GM12865 (cell line): ENCODE measurements around the gene ALKBH4.
"Not testable (repeated sequence)": the region's sequence is repeated elsewhere in the genome, so short reads cannot be mapped to it uniquely, and the experiment has no call there.

Experiments
- DNase-seq: peaks from one replicate; pipeline ENCODE4 v3.0.0; 2010; ENCODE audit warnings: low read depth
- H3K4me3 ChIP-seq: 2 replicates; pipeline ENCODE4 v1.5.1; 2011; ENCODE audit warnings: mild to moderate bottlenecking, low read depth, low read length, control low read depth
- CTCF ChIP-seq: IDR thresholded peaks from 2 replicates; pipeline ENCODE4 v1.5.1; 2011; ENCODE audit warnings: low read length, control low read depth, low read depth, inconsistent platforms; ENCODE audit not compliant: insufficient read depth; ENCODE audit errors: missing control alignments

The ALKBH4 gene

GRCh38 chr7:102464577-102465280 lies at the start of gene ALKBH4, which contains the start of gene LRWD1:
Gene ALKBH4 (minus strand): TSS chr7:102464863. CDS start chr7:102464836, 27 bp downstream.
Gene LRWD1 (plus strand): TSS chr7:102464984. CDS start chr7:102465081, 97 bp downstream.
- H3K4me3 ChIP-seq: peak within 1 kb of the TSS; percentile 88
- DNase-seq: peak; percentile 97
- TF ChIP-seq CTCF: peak; percentile 1

- H3K4me3 ChIP-seq: peak overlapping the region; percentile 44
Observed at GRCh38 chr7:102512642-102513221, 48.1 kb upstream of the ALKBH4 start.

GRCh38 chr7:102511860-102512522 lies 47.3 kb upstream of the ALKBH4 start:
- H3K4me3 ChIP-seq: 0 out of 2 replicates have a peak overlapping the region, but pooled peaks have one; percentile 44
- DNase-seq: not testable (repeated sequence)

More at GRCh38 chr7:102512642-102513221, 48.1 kb upstream of the ALKBH4 start:
- DNase-seq: peak; percentile 49

GRCh38 chr7:102510575-102510974 lies 45.9 kb upstream of the ALKBH4 start:
- DNase-seq, H3K4me3 ChIP-seq: not testable (repeated sequence)

- not testable (repeated sequence) for DNase-seq, H3K4me3 ChIP-seq
Observed at GRCh38 chr7:102507410-102508088, 42.9 kb upstream of the ALKBH4 start.

- DNase-seq, H3K4me3 ChIP-seq: not testable (repeated sequence)
Observed at GRCh38 chr7:102505298-102506185, 40.9 kb upstream of the ALKBH4 start.

GRCh38 chr7:102503141-102503540 lies 38.5 kb upstream of the ALKBH4 start:
- DNase-seq, H3K4me3 ChIP-seq: not testable (repeated sequence)

- DNase-seq, H3K4me3 ChIP-seq: not testable (repeated sequence)
Observed at GRCh38 chr7:102498321-102498720, 33.7 kb upstream of the ALKBH4 start.

- not testable (repeated sequence) for H3K4me3 ChIP-seq, DNase-seq
Observed at GRCh38 chr7:102497308-102497707, 32.6 kb upstream of the ALKBH4 start.

- DNase-seq, H3K4me3 ChIP-seq: not testable (repeated sequence)
Observed at GRCh38 chr7:102496861-102497260, 32.2 kb upstream of the ALKBH4 start.

GRCh38 chr7:102494473-102495149 lies 29.9 kb upstream of the ALKBH4 start:
- DNase-seq, H3K4me3 ChIP-seq: not testable (repeated sequence)

GRCh38 chr7:102494026-102494425 lies 29.4 kb upstream of the ALKBH4 start:
- not testable (repeated sequence) for DNase-seq, H3K4me3 ChIP-seq

GRCh38 chr7:102493220-102493935 lies 28.7 kb upstream of the ALKBH4 start:
- not testable (repeated sequence) for DNase-seq

GRCh38 chr7:102490529-102491075 lies 25.9 kb upstream of the ALKBH4 start:
- not testable (repeated sequence) for H3K4me3 ChIP-seq, DNase-seq

More at GRCh38 chr7:102493220-102493935, 28.7 kb upstream of the ALKBH4 start:
- H3K4me3 ChIP-seq: not testable (repeated sequence)

GRCh38 chr7:102484317-102484716 lies 19.7 kb upstream of the ALKBH4 start:
- DNase-seq, H3K4me3 ChIP-seq: not testable (repeated sequence)
